GM18507 (cell line): ENCODE measurements around the gene FIZ1.
A peak's percentile ranks its signal among the peaks of the same experiment; 100 is the strongest.
"Not testable (repeated sequence)": the region's sequence is repeated elsewhere in the genome, so short reads cannot be mapped to it uniquely, and the experiment has no call there.

Source experiments
- DNase-seq: peaks from one replicate; pipeline ENCODE4 v3.0.0; 2011; ENCODE audit warnings: low read depth; ENCODE audit not compliant: insufficient read length; ENCODE audit errors: extremely low spot score
- FAIRE-seq: peaks from 2 replicates; lab custom pipeline; 2011; peaks lifted over from hg19 to GRCh38; lab: Jason Lieb, UNC

FIZ1 gene

DNA sequence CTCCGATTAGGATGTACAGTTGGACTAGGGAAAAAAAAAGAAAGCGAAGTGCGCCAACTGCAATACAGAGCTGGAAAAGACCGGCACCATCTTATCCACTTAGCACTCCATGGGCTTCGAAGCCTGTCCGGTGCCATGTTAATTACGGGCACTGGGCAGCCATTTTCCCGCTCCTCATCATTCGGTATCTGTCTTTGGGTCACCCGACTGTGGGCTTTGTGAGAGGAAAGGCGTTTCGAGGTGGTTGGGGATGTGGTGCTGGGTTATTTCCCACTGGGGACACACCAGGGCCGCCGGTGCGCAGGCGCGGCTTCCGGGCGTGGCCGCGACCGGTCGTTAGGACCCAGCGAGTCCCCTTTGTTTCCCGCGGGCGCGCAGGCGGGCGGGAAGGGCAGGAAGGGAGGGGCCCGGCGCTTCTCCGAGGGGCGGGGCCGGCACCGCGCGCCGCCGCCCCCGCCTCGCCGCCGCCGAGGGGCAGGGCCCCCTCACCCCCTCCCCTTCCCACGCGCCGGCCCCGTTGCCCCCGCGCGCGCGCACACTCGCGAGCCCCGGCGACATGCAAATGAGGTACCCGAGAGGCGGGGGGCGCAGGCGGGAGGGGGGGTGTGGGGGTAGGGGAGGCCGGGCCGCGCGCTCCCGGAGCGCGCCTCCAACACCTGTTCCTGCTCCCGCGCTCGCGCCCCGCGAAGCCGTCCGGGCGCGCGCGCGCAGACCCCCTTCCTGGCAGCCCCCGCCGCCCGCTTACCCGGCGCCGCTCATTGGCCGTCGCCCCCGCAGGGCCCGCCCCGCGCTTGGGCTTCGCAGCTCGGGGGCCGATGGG, 735 bp upstream of the FIZ1 start, which contains the start of gene ZNF524:
Gene ZNF524, plus strand, starts transcription at position 447 of the 820 bp plus-strand sequence. CDS start 1,825 bp downstream, outside the sequence.
- FAIRE-seq (peak; percentile 21), DNase-seq (peak; percentile 64)

DNA sequence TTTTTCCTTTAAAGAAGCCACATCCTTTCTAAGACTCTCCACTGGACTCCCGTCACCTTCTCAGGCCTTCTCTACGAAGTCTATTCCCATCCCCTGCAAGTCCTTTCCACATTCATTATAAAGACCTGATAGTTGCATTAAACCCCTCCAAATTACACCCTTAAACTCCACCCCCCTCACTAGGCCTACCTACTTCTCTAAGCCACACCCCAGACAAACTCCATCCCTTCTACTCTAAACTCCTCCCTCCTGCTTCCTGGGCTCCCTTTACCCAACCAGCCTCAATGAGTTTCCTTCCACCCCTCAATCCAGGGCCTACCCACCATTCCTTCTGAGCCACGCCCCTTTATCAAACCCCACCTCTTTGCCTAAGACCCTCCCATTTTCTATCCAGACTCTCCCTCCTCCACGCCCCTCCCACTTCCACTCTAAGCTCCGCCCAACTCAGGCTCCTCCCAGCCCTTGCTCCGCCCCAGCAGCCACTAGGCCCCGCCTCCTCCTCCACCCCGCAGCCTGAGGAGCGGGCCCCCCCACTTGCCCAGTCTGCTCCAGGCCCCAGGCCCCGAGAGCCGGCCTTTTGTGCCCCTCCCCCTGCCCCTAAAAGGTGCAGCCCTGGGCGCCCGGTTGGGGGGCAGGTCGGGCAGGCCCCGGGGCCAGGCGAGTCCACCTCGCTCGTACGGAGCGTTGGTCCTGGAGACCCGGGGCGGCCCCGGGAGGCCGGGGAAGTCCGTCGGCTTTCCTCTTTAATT, 424 bp downstream of the FIZ1 start:
- DNase-seq (peak; percentile 65), FAIRE-seq (peak; percentile 96)

GRCh38 chr19:55598034-55598433, 1.3 kb downstream of the FIZ1 start:
- no peak for FAIRE-seq
- no peak for DNase-seq

GRCh38 chr19:55597501-55597921, 1.8 kb downstream of the FIZ1 start:
- FAIRE-seq (no peak), DNase-seq (no peak)

DNA sequence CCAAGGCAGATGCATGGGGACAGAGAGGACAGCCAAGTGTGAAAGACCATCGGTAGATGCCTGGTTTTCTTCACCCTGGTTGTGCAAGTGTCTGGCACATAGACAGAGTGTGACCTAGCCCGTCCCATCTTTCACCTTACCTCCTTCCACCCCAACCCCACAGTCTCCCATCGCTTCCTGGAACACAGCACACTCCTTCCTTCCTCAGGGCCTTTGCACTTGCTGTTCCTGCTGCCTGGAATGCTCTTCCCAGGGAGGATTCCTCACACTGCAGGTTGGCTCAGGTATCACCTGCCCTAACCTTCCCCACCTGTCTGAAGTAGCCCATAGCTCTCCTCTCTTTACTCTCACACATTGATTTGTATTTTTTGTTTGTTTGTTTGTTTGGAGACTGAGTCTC, 3.0 kb downstream of the FIZ1 start:
- DNase-seq = no peak
- no peak for FAIRE-seq

DNA sequence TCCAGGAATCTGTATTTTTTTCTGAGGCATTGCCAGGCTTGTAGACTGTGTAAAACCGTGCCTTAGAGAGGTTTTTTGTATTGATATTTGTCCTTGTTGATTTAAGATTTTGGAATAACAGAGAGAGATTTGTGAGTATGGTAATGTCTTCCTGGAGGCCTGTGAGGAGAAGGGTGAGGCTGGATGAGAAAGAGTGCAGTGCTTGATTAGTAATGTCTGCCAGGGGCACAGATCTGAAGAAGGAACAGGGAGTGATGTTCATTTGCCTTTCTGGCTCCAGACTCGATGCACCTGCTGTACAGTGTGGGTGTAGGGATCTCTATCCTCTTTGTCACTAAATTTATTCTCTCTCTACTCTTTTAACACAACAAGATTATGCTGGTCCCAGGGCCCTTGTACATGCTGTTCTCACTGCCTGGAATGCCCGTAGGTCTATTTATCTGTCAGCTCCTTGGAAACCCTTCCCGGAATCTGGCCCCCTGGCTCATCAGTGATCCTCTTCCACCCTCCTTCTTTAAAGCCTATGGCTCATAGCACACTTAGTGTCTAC, 4.2 kb downstream of the FIZ1 start:
- no peak for FAIRE-seq
- DNase-seq = no peak

DNA sequence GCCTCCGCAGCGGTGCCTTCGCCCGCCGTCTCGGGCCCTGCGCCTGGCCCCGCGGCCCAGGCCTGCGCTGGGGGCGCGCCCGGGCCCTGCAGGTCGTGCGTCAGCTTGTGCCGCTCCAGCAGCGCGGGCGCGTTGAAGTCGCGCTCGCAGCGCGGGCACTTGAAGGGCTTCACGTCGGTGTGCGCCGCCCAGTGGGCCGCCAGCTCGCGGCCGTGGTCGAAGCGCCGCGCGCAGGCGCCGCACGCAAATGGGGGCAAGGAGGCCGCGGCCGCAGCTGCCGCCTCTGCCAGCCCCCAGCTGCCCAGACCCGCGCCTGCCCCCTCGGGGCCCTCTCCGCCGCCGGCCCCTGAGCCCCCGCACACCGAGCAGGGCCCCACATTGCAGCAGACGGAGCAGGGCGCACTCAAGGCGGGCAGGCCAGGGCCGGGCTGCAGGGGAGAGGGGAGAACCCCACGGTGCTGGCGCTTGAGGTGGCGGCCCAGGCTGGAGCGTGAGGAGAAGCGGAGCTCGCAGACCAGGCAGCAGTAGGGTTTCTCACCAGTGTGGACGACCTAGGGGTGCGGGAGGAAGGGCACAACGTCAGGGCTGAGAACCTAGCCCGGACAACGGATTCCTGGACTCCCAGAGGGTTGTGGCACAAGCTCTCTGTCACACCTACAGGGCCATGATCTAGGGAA, 6.1 kb downstream of the FIZ1 start:
- DNase-seq = no peak
- no peak for FAIRE-seq

GRCh38 chr19:55592391-55593090, 6.8 kb downstream of the FIZ1 start:
- no peak for FAIRE-seq
- no peak for DNase-seq

GRCh38 chr19:55591555-55591954, 7.8 kb downstream of the FIZ1 start:
- DNase-seq = no peak
- FAIRE-seq = no peak

- DNase-seq (no peak), FAIRE-seq (no peak)
Observed at GRCh38 chr19:55590617-55591016, 8.7 kb downstream of the FIZ1 start.

DNA sequence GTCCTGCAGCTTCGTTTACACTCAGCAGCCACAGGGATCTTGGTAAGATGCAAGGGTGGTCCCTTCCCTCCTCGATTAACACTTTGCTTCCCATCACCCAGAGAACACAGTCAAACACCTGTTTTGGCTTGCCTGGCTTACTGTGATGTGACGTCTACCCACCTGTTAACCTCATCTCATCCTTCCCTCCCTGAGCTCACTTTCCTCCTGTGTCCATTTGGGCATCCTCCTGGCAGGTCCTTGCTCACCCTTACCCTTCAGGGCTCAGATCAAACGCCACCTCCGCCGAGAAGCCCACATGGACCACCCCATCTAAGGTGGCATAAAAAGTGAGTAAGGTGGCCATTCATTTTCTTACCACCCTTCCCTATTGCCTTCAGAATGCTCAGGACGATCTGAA, 9.2 kb downstream of the FIZ1 start:
- FAIRE-seq = no peak
- DNase-seq = no peak

DNA sequence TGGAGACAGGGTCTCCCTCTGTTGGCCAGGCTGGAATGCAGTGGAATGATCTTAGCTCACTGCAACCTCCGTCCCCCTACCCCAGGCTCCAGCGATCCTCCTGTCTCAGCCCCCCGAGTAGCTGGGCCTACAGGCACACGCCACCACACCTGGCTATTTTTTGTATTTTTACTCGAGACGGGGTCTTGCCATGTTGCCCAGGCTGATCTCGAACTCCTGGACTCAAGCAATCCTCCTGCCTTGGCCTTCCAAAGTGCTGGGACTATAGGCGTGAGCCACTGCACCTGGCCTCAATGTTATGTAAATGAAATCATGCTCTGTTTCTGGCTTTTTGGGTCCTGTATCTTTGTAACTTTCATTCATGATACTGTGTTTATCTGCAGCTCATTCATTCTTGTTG, 10.6 kb downstream of the FIZ1 start:
- no peak for FAIRE-seq
- DNase-seq = no peak

GRCh38 chr19:55586976-55587668, 12.2 kb downstream of the FIZ1 start:
- FAIRE-seq (peak; percentile 92), DNase-seq (peak; percentile 94)

DNA sequence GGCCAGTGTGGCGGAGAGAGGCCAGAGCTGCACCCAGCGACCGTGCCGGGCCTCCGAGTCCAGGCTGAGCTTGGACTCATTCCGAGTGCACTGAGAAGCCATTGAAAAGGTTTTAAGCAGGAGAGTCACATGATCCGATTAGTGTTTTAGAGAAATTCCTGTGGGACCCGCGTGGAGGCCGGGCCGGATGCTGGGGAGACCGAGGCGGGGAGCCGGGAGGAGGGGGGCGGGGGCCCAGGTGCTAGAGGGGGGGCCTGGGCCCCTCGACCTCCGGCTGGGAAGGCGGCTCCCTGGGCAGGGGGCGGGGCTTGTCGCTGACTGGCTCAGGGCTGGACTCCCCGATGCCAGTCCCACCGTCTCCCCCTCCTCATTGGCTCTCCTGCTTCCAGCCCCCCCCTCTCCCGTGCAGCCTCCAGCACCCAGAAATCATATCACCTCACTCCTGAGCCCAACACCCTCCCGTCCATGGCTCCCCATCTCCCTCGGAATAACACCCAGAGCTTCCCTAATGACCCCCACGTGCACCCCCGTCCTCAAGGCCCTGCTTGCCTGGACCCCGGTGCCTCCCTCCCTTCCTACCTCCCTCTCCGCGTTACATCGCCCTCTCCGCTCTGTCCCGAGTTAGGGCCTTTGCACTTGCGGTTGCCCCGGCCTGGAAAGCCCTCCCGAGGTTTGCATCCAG, 13.5 kb downstream of the FIZ1 start:
- DNase-seq (no peak), FAIRE-seq (no peak)

DNA sequence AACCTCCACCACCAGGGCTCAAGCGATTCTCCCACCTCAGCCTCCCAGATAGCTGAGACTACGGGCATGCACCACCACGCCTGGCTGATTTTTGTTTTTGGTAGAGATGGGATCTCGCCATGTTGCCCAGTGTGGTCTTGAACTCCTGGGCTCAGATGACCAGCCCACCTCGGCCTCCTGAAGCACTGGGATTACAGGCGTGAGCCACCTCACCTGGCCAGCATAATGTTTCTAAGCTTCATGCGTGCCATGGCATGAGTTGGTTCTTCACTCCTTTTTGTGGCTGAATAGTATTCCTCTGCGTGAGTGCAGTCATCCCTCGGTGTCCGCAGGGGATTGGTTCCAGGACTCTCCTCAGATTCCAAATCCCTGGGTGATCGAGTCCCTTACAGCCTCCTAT, 14.4 kb downstream of the FIZ1 start:
- FAIRE-seq (no peak), DNase-seq (no peak)

DNA sequence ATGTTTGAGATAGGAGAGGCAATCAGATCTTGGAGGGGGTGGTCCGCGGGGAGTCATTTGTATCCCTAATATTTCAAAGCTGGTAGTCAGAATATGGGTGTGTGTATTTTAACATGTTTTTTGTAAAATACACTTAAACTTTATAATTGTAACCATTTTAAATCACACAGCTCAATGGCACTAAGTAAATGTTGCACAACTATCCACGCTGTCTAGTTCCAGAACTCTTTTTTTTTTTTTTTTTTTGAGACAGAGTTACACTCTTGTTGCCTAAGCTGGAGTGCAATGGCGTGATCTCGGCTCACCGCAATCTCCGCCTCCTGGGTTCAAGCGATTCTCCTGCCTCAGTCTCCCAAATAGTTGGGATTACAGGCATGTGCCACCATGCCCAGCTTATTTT, 15.4 kb downstream of the FIZ1 start:
- not testable (repeated sequence) for FAIRE-seq, DNase-seq

- not testable (repeated sequence) for DNase-seq, FAIRE-seq
Observed at GRCh38 chr19:55582284-55582683, 17.0 kb downstream of the FIZ1 start.

DNA sequence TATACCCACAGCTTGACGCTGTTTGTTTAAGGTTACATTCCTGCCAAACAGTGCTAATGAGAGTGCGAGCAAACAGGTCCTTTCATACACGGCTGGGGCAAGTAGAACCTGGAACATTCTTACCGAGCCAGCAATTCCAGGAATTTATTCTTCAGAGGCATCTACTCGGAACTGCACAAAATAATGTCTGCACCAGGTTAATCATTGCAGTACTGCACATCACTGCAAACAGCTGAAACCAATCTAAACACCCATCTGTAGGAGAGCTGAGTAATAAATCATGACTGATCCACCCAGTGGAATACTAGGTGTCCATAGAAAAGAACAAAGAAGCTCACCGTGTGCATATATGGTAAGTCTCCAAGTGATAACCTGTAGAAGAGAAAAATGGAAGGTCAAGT, 17.5 kb downstream of the FIZ1 start:
- no peak for DNase-seq
- no peak for FAIRE-seq
